ENCODE results near the gene CAPN9.

DNA sequence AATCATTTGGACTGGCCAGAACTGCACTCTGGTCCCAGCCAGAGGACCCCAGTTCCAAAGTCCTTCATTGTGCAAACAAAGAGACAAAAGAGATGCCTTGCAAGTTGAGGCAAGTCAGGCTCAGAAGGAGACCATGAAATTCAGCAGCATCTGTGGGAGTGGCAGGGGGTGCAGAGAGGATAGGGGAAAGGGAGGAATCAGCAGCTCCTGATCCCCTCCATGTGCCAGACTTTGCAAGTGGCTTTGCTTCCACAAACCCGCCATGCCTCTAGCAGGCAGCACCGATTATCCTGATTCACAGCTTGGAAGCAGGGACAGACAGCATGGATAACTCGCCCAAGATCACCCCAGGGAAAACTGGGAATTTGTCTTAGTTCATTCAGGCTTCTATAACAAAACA is 2.1 kb upstream of the CAPN9 start:
- no peak for TF ChIP-seq TAF1 (conservative IDR thresholded peaks at IDR 0.05)
- TF ChIP-seq, protein P1, sequence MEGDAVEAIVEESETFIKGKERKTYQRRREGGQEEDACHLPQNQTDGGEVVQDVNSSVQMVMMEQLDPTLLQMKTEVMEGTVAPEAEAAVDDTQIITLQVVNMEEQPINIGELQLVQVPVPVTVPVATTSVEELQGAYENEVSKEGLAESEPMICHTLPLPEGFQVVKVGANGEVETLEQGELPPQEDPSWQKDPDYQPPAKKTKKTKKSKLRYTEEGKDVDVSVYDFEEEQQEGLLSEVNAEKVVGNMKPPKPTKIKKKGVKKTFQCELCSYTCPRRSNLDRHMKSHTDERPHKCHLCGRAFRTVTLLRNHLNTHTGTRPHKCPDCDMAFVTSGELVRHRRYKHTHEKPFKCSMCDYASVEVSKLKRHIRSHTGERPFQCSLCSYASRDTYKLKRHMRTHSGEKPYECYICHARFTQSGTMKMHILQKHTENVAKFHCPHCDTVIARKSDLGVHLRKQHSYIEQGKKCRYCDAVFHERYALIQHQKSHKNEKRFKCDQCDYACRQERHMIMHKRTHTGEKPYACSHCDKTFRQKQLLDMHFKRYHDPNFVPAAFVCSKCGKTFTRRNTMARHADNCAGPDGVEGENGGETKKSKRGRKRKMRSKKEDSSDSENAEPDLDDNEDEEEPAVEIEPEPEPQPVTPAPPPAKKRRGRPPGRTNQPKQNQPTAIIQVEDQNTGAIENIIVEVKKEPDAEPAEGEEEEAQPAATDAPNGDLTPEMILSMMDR (IDR thresholded peaks at IDR 0.05; ENCODE audit: low read depth, low read length, missing input control), result no peak
- TF ChIP-seq JUND (IDR thresholded peaks at IDR 0.05), result no peak
- no peak for TF ChIP-seq SP1 (IDR thresholded peaks at IDR 0.05)

Data from liver (tissue), 3 donors.